Subcutaneous adipose tissue (tissue), 4 donors: ENCODE measurements around the gene B3GLCT. TPM values are rescaled to one million over a fixed set of nuclear protein-coding genes. Genes with fewer than 3 reads are reported as not detected.

Experiments
- CTCF ChIP-seq: fragments of 450-650 bp; IDR thresholded peaks from one replicate; pipeline ENCODE4 v1.5.1; 2016; ENCODE audit warnings: low read depth, mild to moderate bottlenecking, control low read depth, antibody characterized with exemption, moderate library complexity
- total RNA-seq, 4 donors: library from RNA; depleted of rRNA; stranded (reverse); fragments of >200 nt; gene quantifications; one replicate each; pipeline ENCODE4 v1.1.0, GENCODE V29; 2016

The B3GLCT gene
- total RNA-seq, 4 donors from 2014 or later, result 4.9 to 15.4 (median 8.5) TPM

GRCh38 chr13:31355001-31355400 is 155.2 kb downstream of the B3GLCT start:
- TF ChIP-seq CTCF, result no peak

GRCh38 chr13:31356991-31357390 is 157.2 kb downstream of the B3GLCT start:
- no peak for TF ChIP-seq CTCF

- TF ChIP-seq CTCF, result no peak
Measured at GRCh38 chr13:31357581-31357980, 157.8 kb downstream of the B3GLCT start.

- no peak for TF ChIP-seq CTCF
Measured at GRCh38 chr13:31361673-31362072, 161.9 kb downstream of the B3GLCT start.

- TF ChIP-seq CTCF, result no peak
Measured at GRCh38 chr13:31365630-31366029, 165.9 kb downstream of the B3GLCT start.

GRCh38 chr13:31367410-31367809 is 167.6 kb downstream of the B3GLCT start:
- TF ChIP-seq CTCF, result no peak

GRCh38 chr13:31369213-31369612 is 169.4 kb downstream of the B3GLCT start:
- no peak for TF ChIP-seq CTCF
